Measurements from ENCODE around the gene BBS5. TPM values are rescaled to one million over a fixed set of nuclear protein-coding genes. Genes with fewer than 3 reads are reported as not detected.

Gene BBS5
- polyA plus RNA-seq, 1 donor (not counting 4 experiments of a cell fraction or from before 2014, with no cell fraction given), result 2.4 TPM

- no peak overlapping the region for H3K4me2 ChIP-seq (ENCODE audit: control insufficient read depth, extremely low read depth, insufficient read depth, low read depth, low read length)
- H3K9me3 ChIP-seq (ENCODE audit: control insufficient read depth, low read depth, low read length), result no peaks in the 10 kb centered on the region
- no peak overlapping the region for H3K9ac ChIP-seq (ENCODE audit: control insufficient read depth, extremely low read depth, insufficient read depth, low read length)
- H3K27me3 ChIP-seq (ENCODE audit: control insufficient read depth, extremely low read depth, insufficient read depth, low read length), result no peaks in the 10 kb centered on the region
- no peaks in the 10 kb centered on the region for H4K20me1 ChIP-seq (ENCODE audit: control insufficient read depth, extremely low read depth, insufficient read depth, low read length)
- FAIRE-seq (no peak), DNase-seq (ENCODE audit: low read depth, low spot score) (no peak)
- no peak overlapping the region for H3K4me3 ChIP-seq (ENCODE audit: control insufficient read depth in 2 of 3, extremely low read depth in 1 of 3, insufficient read depth in 2 of 3, low read depth in 1 of 3, low read length in 3 of 3)
- TF ChIP-seq CTCF (optimal IDR thresholded peaks at IDR 0.05 in 1 of 3, IDR thresholded peaks at IDR 0.05 in 1 of 3, conservative IDR thresholded peaks at IDR 0.05 in 1 of 3; ENCODE audit: extremely low read depth in 1 of 3, insufficient read depth in 2 of 3, low read length in 3 of 3), result no peak
- dilution Hi-C loops (cut with MboI; ENCODE audit: extremely low pct_ligation_motif_present, low sequenced_read_pairs), result no loop called here
- H3K4me1 ChIP-seq (ENCODE audit: control insufficient read depth, extremely low read depth, insufficient read depth, low read length), result no peaks in the 10 kb centered on the region
- no peak overlapping the region for H2AFZ ChIP-seq (ENCODE audit: control insufficient read depth, low read length)
- no peaks in the 10 kb centered on the region for H3K9me1 ChIP-seq (ENCODE audit: control insufficient read depth, extremely low read depth, insufficient read depth, low read length)
- no peak overlapping the region for H3K27ac ChIP-seq (ENCODE audit: control insufficient read depth, insufficient read depth, low read length)
- H3K79me2 ChIP-seq (ENCODE audit: control insufficient read depth, insufficient read depth, low read length), result no peaks in the 10 kb centered on the region
- no peaks in the 10 kb centered on the region for H3K36me3 ChIP-seq (ENCODE audit: control insufficient read depth in 2 of 2, extremely low read depth in 1 of 2, insufficient read depth in 2 of 2, low read length in 2 of 2)
Observed at GRCh38 chr2:169446452-169446851, 32.8 kb upstream of the BBS5 start.

- Histone ChIP-seq H3K9me1 (ENCODE audit: control insufficient read depth, extremely low read depth, insufficient read depth, low read length) (no peaks in the 10 kb centered on the region), H3K4me3 (ENCODE audit: control insufficient read depth in 2 of 3, extremely low read depth in 1 of 3, insufficient read depth in 2 of 3, low read depth in 1 of 3, low read length in 3 of 3) (no peak overlapping the region), H3K36me3 (ENCODE audit: control insufficient read depth in 2 of 2, extremely low read depth in 1 of 2, insufficient read depth in 2 of 2, low read length in 2 of 2) (no peaks in the 10 kb centered on the region), H3K79me2 (ENCODE audit: control insufficient read depth, insufficient read depth, low read length) (no peaks in the 10 kb centered on the region), H3K9ac (ENCODE audit: control insufficient read depth, extremely low read depth, insufficient read depth, low read length) (no peak overlapping the region), H3K9me3 (ENCODE audit: control insufficient read depth, low read depth, low read length) (no peaks in the 10 kb centered on the region), H3K4me1 (ENCODE audit: control insufficient read depth, extremely low read depth, insufficient read depth, low read length) (no peaks in the 10 kb centered on the region), H2AFZ (ENCODE audit: control insufficient read depth, low read length) (no peak overlapping the region), H4K20me1 (ENCODE audit: control insufficient read depth, extremely low read depth, insufficient read depth, low read length) (no peaks in the 10 kb centered on the region), H3K4me2 (ENCODE audit: control insufficient read depth, extremely low read depth, insufficient read depth, low read depth, low read length) (no peak overlapping the region), H3K27ac (ENCODE audit: control insufficient read depth, insufficient read depth, low read length) (no peak overlapping the region), H3K27me3 (ENCODE audit: control insufficient read depth, extremely low read depth, insufficient read depth, low read length) (no peaks in the 10 kb centered on the region)
- DNase-seq (ENCODE audit: low read depth, low spot score) (no peak), FAIRE-seq (no peak)
- TF ChIP-seq EZH2 (IDR thresholded peaks at IDR 0.05; ENCODE audit: low read length), result no peak
- dilution Hi-C loops (cut with MboI; ENCODE audit: extremely low pct_ligation_motif_present, low sequenced_read_pairs), result no loop called here
Observed at GRCh38 chr2:169448316-169448715, 31.0 kb upstream of the BBS5 start.

- TF ChIP-seq EZH2 (IDR thresholded peaks at IDR 0.05; ENCODE audit: low read length), result no peak
- no peak for TF ChIP-seq CTCF (optimal IDR thresholded peaks at IDR 0.05 in 1 of 3, IDR thresholded peaks at IDR 0.05 in 1 of 3, conservative IDR thresholded peaks at IDR 0.05 in 1 of 3; ENCODE audit: extremely low read depth in 1 of 3, insufficient read depth in 2 of 3, low read length in 3 of 3)
- Histone ChIP-seq H2AFZ (ENCODE audit: control insufficient read depth, low read length) (no peak overlapping the region), H3K79me2 (ENCODE audit: control insufficient read depth, insufficient read depth, low read length) (no peaks in the 10 kb centered on the region), H4K20me1 (ENCODE audit: control insufficient read depth, extremely low read depth, insufficient read depth, low read length) (no peaks in the 10 kb centered on the region), H3K4me1 (ENCODE audit: control insufficient read depth, extremely low read depth, insufficient read depth, low read length) (no peaks in the 10 kb centered on the region), H3K9ac (ENCODE audit: control insufficient read depth, extremely low read depth, insufficient read depth, low read length) (no peak overlapping the region), H3K4me2 (ENCODE audit: control insufficient read depth, extremely low read depth, insufficient read depth, low read depth, low read length) (no peak overlapping the region), H3K4me3 (ENCODE audit: control insufficient read depth in 2 of 3, extremely low read depth in 1 of 3, insufficient read depth in 2 of 3, low read depth in 1 of 3, low read length in 3 of 3) (no peak overlapping the region), H3K27me3 (ENCODE audit: control insufficient read depth, extremely low read depth, insufficient read depth, low read length) (no peaks in the 10 kb centered on the region), H3K9me1 (ENCODE audit: control insufficient read depth, extremely low read depth, insufficient read depth, low read length) (no peaks in the 10 kb centered on the region), H3K27ac (ENCODE audit: control insufficient read depth, insufficient read depth, low read length) (no peak overlapping the region), H3K36me3 (ENCODE audit: control insufficient read depth in 2 of 2, extremely low read depth in 1 of 2, insufficient read depth in 2 of 2, low read length in 2 of 2) (no peaks in the 10 kb centered on the region), H3K9me3 (ENCODE audit: control insufficient read depth, low read depth, low read length) (no peaks in the 10 kb centered on the region)
- dilution Hi-C loops (cut with MboI; ENCODE audit: extremely low pct_ligation_motif_present, low sequenced_read_pairs), result no loop called here
- DNase-seq (ENCODE audit: low read depth, low spot score) (no peak), FAIRE-seq (no peak)
Observed at GRCh38 chr2:169448865-169449264, 30.4 kb upstream of the BBS5 start.

Measured in keratinocyte (primary cell).